GM21381 (cell line): ENCODE results near the gene CDC42BPB.

Experiments used
- ATAC-seq: cut with Tn5 transposase; IDR thresholded peaks from one replicate; pipeline ENCODE4 v1.9.1; 2021; ENCODE audit warnings: mild to moderate bottlenecking, moderate library complexity; ENCODE audit not compliant: unreplicated experiment

CDC42BPB gene

DNA sequence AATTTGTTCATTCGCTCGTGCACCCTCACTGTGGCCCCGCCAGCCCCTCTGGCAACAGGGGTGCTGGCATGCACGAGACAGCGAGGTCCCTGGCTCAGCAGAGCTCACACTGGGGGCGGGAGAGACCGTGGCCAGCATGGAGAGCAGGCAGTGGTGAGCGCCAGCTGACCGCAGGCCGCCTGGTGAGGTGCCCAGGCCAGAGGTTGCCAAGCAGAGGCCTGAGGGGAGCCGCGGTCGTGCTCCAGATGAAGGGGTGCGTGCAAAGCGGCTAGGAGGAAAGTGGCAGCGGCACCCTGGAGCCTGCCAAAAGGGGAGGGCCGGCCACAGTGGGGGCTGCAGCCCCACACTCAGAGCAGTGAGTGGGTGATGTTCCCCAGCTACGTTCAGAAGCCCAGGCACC, 56.1 kb downstream of the CDC42BPB start:
- ATAC-seq: no peak

GRCh38 chr14:103000291-103000921, 56.9 kb downstream of the CDC42BPB start:
- ATAC-seq: no peak

- ATAC-seq: no peak
Measured at GRCh38 chr14:102999227-102999895, 58.0 kb downstream of the CDC42BPB start.

DNA sequence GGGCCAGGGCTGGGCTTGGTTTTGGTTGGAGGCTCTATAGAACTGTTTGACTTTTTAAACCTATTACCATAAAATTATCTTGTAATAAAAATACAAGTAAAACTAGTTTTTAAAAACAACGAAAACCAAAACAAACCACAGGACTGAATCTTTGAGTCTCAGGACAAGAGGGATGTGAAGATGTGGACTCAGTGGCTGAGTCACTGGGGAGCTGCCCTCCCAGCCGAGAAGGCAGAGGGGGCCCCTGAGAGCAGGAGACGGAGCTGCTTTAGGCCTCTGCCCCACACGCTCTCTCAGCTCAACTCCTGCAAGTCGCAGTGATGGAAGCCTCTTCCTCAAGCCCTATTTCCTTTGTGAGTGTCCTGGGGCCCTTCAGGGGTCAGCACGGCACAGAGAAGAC, 59.0 kb downstream of the CDC42BPB start:
- ATAC-seq: no peak

- no peak for ATAC-seq
Measured at GRCh38 chr14:102996941-102997340, 60.4 kb downstream of the CDC42BPB start.

DNA sequence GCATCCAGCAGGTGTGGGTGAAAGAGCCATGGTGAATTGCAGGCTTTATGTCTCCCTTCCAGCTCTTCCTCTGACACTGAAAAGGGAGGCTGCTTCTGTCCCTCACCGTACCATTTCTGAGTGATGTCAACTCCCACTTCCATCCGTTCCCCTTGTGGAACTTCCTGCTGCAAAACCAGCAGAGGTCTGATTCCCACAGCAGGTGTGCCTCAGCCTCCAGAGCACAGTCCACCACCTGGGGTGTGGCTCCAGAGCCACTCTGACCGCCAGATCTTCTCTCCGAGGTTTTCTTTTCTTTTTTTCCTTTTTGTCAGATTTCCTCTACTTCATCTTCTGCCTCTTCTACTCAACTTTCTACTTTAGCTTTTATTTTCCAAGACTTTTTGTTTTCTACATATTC, 62.7 kb downstream of the CDC42BPB start:
- ATAC-seq: no peak

DNA sequence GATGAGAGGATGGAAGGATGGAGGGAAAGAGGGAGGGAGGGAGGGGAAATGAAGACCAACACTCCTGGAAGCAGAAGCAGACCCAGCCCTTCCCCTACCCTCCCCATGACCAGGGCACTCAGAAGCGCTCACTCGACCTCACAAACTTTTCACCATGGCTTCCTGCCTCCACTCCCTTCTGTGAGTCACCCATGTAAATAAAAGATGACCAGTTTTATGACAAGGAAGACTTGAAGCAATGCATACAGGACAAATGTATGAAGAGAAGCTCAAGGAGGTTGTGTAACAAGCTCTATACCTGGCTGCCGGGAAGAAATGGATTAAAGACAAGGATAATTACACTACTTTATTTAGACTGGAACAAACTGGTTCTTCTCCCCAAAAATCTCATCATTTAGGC, 63.8 kb downstream of the CDC42BPB start:
- no peak for ATAC-seq

- no peak for ATAC-seq
Measured at GRCh38 chr14:102991376-102991775, 66.0 kb downstream of the CDC42BPB start.

- ATAC-seq: no peak
Measured at GRCh38 chr14:102988054-102988453, 69.3 kb downstream of the CDC42BPB start.

DNA sequence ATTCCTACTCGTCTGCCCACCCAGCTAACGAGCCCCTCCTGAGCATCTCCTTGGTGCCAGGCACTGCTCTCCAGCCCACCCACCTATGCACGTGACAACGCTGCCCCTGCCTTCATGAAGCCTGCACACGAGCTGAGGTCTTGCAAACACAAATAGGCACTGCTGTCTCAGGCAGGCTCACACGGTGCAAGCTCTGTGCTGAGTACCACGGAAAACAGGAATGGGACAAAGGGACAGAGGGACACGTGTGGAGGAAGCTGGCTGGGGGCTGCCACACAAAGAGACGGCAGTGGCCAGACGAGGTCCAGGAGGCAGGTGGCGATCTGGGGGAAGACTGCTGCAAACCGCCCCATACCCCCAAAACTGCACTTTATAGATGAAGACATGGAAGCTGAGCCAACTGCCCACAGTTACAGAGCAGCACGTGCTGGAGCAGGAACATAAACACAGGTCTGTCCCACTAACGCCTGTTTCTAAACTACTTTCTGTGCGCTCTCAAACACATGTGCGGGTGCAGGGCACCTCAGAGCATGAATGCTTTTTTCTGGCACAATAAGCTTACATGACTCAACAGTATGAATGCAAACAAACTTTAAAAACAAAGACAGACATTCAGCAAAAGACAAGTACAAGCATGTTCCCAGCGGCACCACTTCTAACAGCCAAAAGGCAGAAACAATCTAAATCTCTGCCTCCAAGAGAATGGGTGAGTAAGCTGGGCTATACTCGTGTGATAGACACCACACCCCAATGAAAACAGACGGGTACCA, 70.4 kb downstream of the CDC42BPB start:
- no peak for ATAC-seq

DNA sequence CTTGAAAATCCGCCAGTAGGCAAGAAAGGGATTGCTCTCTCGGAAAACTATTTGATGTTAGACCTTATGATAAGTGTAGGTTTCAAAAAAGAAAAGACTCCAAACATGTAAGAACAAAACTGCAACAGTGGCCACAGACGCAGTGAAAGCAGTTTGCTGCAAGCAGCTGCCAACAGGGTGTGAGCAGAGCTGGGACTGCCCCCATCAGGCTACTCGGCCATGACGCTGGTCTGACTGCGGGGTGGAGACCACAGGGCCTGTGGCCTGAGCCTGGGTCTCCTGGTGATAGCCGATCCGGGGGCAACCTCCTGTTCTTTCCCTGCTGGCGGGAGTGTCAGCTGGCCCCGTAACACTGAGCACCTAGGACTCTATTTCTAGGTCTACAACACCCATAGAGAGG, 71.7 kb downstream of the CDC42BPB start:
- ATAC-seq: no peak

GRCh38 chr14:102984336-102985102, 72.8 kb downstream of the CDC42BPB start:
- no peak for ATAC-seq

DNA sequence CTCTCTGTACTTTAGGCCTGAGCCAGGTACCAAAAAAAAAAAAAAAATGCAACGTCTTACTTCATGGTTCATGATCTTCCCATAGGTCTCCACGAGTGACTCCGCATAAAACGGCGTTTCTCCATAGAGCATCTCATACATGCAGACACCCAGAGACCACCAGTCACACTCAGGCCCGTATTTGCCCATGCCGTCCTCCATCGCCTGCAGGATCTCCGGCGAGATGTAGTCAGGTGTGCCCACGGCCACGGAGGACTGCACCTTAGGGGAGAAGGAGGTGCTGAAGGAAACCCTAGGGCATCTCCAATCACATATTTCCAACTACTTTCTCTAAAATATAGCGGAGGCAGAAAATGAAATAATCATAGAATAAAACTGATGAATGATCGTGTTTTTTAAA, 73.9 kb downstream of the CDC42BPB start:
- no peak for ATAC-seq

- ATAC-seq: no peak
Measured at GRCh38 chr14:102982852-102983470, 74.4 kb downstream of the CDC42BPB start.

DNA sequence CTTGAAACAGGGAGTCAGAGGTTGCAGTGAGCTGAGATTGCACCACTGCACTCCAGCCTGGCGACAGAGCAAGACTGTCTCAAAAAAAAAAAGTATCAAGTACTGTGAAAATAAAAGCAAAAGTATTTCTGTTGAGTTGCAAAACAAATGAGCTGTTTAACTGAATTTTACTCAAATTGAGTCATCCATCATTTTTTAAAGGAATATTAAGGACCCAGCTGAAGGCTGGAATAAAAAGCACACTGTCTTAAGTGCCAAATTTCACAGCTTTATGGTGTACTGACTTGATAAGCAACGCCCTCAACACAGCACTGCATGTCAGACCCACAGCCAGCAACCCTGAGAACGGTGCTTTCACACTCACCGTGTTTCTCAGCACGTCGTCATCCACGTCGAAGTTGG, 76.9 kb downstream of the CDC42BPB start:
- no peak for ATAC-seq

GRCh38 chr14:102979406-102979805, 77.9 kb downstream of the CDC42BPB start:
- no peak for ATAC-seq

DNA sequence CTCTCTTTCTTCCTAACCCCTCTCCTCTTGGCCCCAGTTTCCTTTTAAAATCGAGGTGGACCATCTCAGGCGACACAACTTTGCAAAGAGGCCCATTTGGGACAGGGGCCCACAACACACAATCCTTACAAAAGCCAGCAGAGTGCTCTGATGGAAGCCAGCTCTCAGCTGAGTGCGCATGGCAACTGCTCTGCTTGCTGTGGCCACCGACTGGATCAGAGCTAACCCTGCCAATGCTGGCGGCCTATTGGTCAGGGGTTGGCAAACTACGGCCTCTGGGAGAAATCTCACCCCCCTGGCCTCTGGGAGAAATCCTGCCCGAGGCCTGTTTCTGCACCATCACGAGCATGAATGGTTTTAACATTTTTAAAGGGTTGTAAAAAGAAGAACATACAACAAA, 79.9 kb downstream of the CDC42BPB start:
- ATAC-seq: no peak

DNA sequence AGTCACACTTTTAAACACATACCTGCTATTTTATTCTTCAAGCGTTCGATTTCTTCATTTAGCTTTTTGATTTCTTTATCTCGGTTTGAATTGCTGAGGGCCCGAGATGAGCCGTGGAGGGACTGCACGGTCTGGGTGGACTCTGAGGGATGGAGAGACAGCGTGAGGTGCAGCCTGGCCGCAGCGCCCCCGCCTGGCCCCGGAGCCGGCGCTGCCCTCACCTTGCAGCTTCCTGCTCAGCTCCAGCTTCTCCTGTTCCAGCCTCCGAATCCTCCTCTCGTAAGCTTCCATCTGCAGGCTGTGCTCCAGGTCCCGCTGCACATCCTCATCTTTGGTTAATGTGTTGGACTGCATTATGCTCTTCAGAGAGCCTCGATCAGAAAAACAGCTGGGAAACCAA, 81.7 kb downstream of the CDC42BPB start:
- ATAC-seq: no peak

GRCh38 chr14:102973706-102974285, 83.6 kb downstream of the CDC42BPB start:
- no peak for ATAC-seq

- ATAC-seq: no peak
Measured at GRCh38 chr14:102971836-102972606, 85.3 kb downstream of the CDC42BPB start.
